ENCODE data around the gene HNMT.

The HNMT gene

GRCh38 chr2:138021154-138021553 is 56.9 kb downstream of the HNMT start:
- no peaks in the 10 kb centered on the region for H3K9me3 ChIP-seq
- H3K4me3 ChIP-seq (ENCODE audit: low read depth in 1 of 2, low read length in 1 of 2) = no peak overlapping the region
- TF ChIP-seq, protein P1, sequence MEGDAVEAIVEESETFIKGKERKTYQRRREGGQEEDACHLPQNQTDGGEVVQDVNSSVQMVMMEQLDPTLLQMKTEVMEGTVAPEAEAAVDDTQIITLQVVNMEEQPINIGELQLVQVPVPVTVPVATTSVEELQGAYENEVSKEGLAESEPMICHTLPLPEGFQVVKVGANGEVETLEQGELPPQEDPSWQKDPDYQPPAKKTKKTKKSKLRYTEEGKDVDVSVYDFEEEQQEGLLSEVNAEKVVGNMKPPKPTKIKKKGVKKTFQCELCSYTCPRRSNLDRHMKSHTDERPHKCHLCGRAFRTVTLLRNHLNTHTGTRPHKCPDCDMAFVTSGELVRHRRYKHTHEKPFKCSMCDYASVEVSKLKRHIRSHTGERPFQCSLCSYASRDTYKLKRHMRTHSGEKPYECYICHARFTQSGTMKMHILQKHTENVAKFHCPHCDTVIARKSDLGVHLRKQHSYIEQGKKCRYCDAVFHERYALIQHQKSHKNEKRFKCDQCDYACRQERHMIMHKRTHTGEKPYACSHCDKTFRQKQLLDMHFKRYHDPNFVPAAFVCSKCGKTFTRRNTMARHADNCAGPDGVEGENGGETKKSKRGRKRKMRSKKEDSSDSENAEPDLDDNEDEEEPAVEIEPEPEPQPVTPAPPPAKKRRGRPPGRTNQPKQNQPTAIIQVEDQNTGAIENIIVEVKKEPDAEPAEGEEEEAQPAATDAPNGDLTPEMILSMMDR (IDR thresholded peaks at IDR 0.05) = no peak
- H3K27ac ChIP-seq = no peak overlapping the region
- no peaks in the 10 kb centered on the region for H3K36me3 ChIP-seq
- no peaks in the 10 kb centered on the region for H3K27me3 ChIP-seq
- H3K4me1 ChIP-seq (ENCODE audit: control insufficient read depth in 1 of 2, insufficient read depth in 1 of 2, low read depth in 1 of 2, low read length in 1 of 2) = no peaks in the 10 kb centered on the region

DNA sequence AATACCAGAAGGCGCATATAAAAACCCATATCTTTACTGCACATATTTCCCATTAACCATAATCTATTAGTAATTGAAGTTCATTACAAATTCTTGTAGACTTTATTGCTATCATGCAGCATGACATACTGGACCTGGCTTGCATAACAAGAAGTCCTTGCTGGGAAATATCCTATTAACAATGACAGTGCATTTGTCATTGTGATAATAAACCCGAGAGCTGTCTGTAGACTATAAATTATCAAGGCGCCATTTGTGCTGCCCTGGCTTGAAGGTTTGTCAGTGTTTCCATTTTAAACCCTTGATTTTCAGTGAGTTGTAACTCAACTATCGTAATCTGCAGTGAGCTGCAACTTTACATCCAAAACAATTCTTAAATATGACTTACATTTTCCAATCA is 59.0 kb downstream of the HNMT start:
- H3K4me1 ChIP-seq (ENCODE audit: control insufficient read depth in 1 of 2, insufficient read depth in 1 of 2, low read depth in 1 of 2, low read length in 1 of 2) = no peaks in the 10 kb centered on the region
- no peak overlapping the region for H3K27ac ChIP-seq
- TF ChIP-seq, protein P1 (IDR thresholded peaks at IDR 0.05) = no peak
- no peaks in the 10 kb centered on the region for H3K36me3 ChIP-seq
- H3K4me3 ChIP-seq (ENCODE audit: low read depth in 1 of 2, low read length in 1 of 2) = no peak overlapping the region
- H3K27me3 ChIP-seq = no peaks in the 10 kb centered on the region
- no peaks in the 10 kb centered on the region for H3K9me3 ChIP-seq

DNA sequence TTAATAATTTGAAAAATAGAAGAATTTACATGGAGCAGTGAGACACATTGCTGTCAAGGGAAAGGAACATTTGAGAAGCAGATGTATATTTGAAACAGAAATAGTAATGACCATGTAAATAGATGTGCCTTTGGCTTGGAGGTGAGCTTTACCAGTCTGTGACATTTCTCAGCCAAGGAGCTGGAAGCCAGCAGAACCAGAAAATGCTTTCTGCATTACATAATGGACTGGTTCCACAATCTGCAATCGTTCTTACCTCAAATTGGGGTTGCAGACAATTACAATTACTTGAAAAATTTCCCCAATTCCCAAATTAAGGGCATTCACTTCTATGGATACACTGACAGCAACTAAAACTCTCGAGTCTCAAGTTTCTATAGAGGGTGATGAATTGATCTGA is 59.7 kb downstream of the HNMT start:
- TF ChIP-seq, protein P1 (IDR thresholded peaks at IDR 0.05) = no peak

GRCh38 chr2:138026111-138027020 is 62.1 kb downstream of the HNMT start:
- Histone ChIP-seq H3K4me3 (ENCODE audit: low read depth in 1 of 2, low read length in 1 of 2) (no peak overlapping the region), H3K27me3 (no peaks in the 10 kb centered on the region), H3K9me3 (no peaks in the 10 kb centered on the region), H3K36me3 (no peaks in the 10 kb centered on the region), H3K4me1 (ENCODE audit: control insufficient read depth in 1 of 2, insufficient read depth in 1 of 2, low read depth in 1 of 2, low read length in 1 of 2) (no peaks in the 10 kb centered on the region), H3K27ac (no peak overlapping the region)
- TF ChIP-seq, protein P1 (IDR thresholded peaks at IDR 0.05) = no peak

More for the DNA sequence above, 59.7 kb downstream of the HNMT start:
- Histone ChIP-seq H3K4me1 (ENCODE audit: control insufficient read depth in 1 of 2, insufficient read depth in 1 of 2, low read depth in 1 of 2, low read length in 1 of 2) (no peaks in the 10 kb centered on the region), H3K27me3 (no peaks in the 10 kb centered on the region), H3K9me3 (no peaks in the 10 kb centered on the region), H3K27ac (no peak overlapping the region), H3K36me3 (no peaks in the 10 kb centered on the region), H3K4me3 (ENCODE audit: low read depth in 1 of 2, low read length in 1 of 2) (no peak overlapping the region)

DNA sequence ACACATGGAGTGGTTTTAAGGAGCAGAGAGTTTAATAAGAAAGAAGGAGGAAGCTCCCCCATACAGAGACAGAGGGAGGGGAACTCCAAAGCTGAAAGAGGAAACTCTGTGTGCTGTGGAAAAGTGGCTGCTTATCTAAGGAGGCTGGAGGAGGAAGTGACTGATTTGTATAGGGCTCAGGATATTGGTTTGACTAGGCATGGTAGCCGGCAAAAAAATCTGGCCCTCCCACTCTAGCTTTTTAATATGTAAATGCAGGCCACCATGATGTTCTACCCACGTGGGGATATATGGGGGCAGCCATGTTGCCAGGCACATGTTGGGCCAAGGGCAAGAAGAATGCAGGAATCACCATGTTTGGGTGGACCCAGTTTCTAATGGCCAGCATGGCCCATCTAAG is 64.3 kb downstream of the HNMT start:
- no peaks in the 10 kb centered on the region for H3K27me3 ChIP-seq
- no peaks in the 10 kb centered on the region for H3K4me1 ChIP-seq (ENCODE audit: control insufficient read depth in 1 of 2, insufficient read depth in 1 of 2, low read depth in 1 of 2, low read length in 1 of 2)
- H3K9me3 ChIP-seq = no peaks in the 10 kb centered on the region
- H3K36me3 ChIP-seq = no peaks in the 10 kb centered on the region
- H3K27ac ChIP-seq = no peak overlapping the region
- TF ChIP-seq, protein P1 (IDR thresholded peaks at IDR 0.05) = no peak
- no peak overlapping the region for H3K4me3 ChIP-seq (ENCODE audit: low read depth in 1 of 2, low read length in 1 of 2)
